AG10803 (cell line): Measurements from ENCODE around the gene BATF2.

ENCODE experiments used
- DNase-seq: peaks from one replicate; pipeline ENCODE4 v3.0.0; 2010; ENCODE audit warnings: low read depth
- H3K4me3 ChIP-seq: 2 replicates; pipeline ENCODE4 v1.5.1; 2011; ENCODE audit warnings: mild to moderate bottlenecking, low read length, control low read depth
- CTCF ChIP-seq: conservative IDR thresholded peaks from 2 replicates; pipeline ENCODE4 v1.5.1; 2011; ENCODE audit warnings: mild to moderate bottlenecking, low read length, control low read depth, inconsistent platforms

BATF2 gene

GRCh38 chr11:65021509-65021908, 24.7 kb upstream of the BATF2 start:
- TF ChIP-seq CTCF = no peak
- no peak overlapping the region for H3K4me3 ChIP-seq
- no peak for DNase-seq

GRCh38 chr11:65021003-65021402, 24.2 kb upstream of the BATF2 start:
- no peak for DNase-seq

GRCh38 chr11:65019824-65020223, 23.1 kb upstream of the BATF2 start:
- DNase-seq = no peak
- TF ChIP-seq CTCF = no peak
- H3K4me3 ChIP-seq = no peak overlapping the region

More at GRCh38 chr11:65021003-65021402, 24.2 kb upstream of the BATF2 start:
- H3K4me3 ChIP-seq = no peak overlapping the region
- no peak for TF ChIP-seq CTCF

- H3K4me3 ChIP-seq = no peak overlapping the region
- no peak for TF ChIP-seq CTCF
- no peak for DNase-seq
Measured at GRCh38 chr11:65017937-65018336, 21.2 kb upstream of the BATF2 start.

- no peak overlapping the region for H3K4me3 ChIP-seq
- no peak for DNase-seq
- TF ChIP-seq CTCF = no peak
Measured at GRCh38 chr11:65016705-65017104, 19.9 kb upstream of the BATF2 start.

- H3K4me3 ChIP-seq = peak overlapping the region; percentile 88
- DNase-seq = peak; percentile 17
- no peak for TF ChIP-seq CTCF
Measured at GRCh38 chr11:65014726-65015227, 18.0 kb upstream of the BATF2 start.

GRCh38 chr11:65013888-65014725, 17.3 kb upstream of the BATF2 start, which contains the start of gene ARL2:
Gene ARL2 (plus strand): TSS chr11:65014160. CDS start chr11:65014208, 48 bp downstream.
- peak; percentile 84 for DNase-seq
- H3K4me3 ChIP-seq = peak within 1 kb of the TSS; percentile 88
- peak; percentile 44 for TF ChIP-seq CTCF
